ENCODE data around the gene PRR11.
"Not testable (repeated sequence)": the region's sequence is repeated elsewhere in the genome, so short reads cannot be mapped to it uniquely, and the experiment has no call there.

- TF ChIP-seq CTCF (IDR thresholded peaks at IDR 0.05; ENCODE audit: insufficient read depth, low read depth, low read length); EZH2 (IDR thresholded peaks at IDR 0.05; ENCODE audit: insufficient read depth, low read length): not testable (repeated sequence)
These were observed 17.2 kb upstream of the PRR11 start for GRCh38 chr17:59138339-59138738.

Measured in astrocyte (in vitro differentiated cells and primary cell).